ENCODE data around the gene GREM2. TPM values are rescaled to one million over a fixed set of nuclear protein-coding genes. Genes with fewer than 3 reads are reported as not detected.

The GREM2 gene
- total and polyA plus RNA-seq, 9 of the 15 experiments (the other 6 are each of a cell fraction or from before 2014, with no cell fraction given): 0.01 to 0.07 (median 0.05) TPM; not detected in 5

DNA sequence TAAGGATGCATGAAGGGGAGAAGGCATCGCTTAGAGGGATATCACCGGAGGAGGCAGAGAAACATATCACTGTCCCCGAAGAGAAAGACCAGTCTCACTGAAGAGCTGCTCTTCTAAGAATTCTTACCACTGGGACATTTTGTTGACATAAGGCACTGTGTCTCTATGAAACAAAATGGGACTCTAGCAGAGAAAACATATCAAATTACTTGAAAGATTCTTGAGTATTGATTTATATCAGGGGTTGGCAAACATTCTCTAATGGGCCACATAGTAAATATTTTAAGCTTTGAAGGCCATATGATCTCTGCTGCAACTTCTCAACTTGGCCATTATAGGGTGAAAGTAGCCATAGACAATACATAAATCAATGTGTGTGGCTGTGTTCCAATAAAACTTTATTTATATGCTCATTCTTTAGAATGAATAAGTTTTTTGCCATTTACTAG lies 41.0 kb upstream of the GREM2 start (continued):
- TF ChIP-seq ZNF766 (CRISPR knock-in tag; conservative IDR thresholded peaks at IDR 0.05) (no peak), POLR2AphosphoS5 (IDR thresholded peaks at IDR 0.05; ENCODE audit: control insufficient read depth, insufficient read depth, low read depth, low read length) (no peak)

DNA sequence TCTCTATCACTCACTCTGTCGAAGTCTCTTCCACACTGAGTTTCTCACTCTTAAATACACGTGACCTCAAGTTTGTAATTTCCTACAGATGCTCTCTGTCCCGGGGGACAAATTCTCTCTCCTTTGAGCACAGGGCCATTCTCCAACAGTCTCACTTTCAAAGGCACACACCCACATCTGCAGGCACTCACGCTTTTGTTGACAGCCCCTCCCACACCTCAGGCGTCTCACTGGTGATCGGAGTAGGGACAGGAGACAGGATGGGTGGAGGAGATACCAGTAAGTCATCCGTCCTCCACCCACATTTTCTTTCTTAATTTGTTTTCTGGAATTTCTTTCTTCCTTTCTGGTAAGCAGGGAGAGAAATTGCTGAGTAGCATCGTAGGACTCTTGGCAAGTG lies 40.6 kb upstream of the GREM2 start:
- Histone ChIP-seq H3K4me3 (no peak overlapping the region), H3K9ac (ENCODE audit: insufficient read depth in 1 of 2, low read depth in 2 of 2, low read length in 2 of 2) (no peak overlapping the region), H4K20me1 (replicated peaks; ENCODE audit: control insufficient read depth, insufficient read depth, low read length) (no peaks in the 10 kb centered on the region), H3K4me2 (ENCODE audit: insufficient read depth, low read length) (no peak overlapping the region), H3K27me3 (ENCODE audit: control insufficient read depth in 2 of 2, insufficient read depth in 2 of 2, low read length in 2 of 2) (no peaks in the 10 kb centered on the region; a peak in 1 of 5 replicates), H3K79me2 (ENCODE audit: control insufficient read depth, insufficient read depth, low read length) (no peaks in the 10 kb centered on the region), H3K9me3 (replicated peaks; ENCODE audit: control insufficient read depth, insufficient read depth, low read depth, low read length) (no peaks in the 10 kb centered on the region), H2AFZ (ENCODE audit: low read depth, low read length) (no peak overlapping the region), H3K27ac (ENCODE audit: extremely low read depth, low read depth, low read length) (no peak overlapping the region), H3K4me1 (replicated peaks in 1 of 2; ENCODE audit: control insufficient read depth in 2 of 2, insufficient read depth in 2 of 2, low read length in 2 of 2) (no peaks in the 10 kb centered on the region), H3K9me1 (ENCODE audit: control insufficient read depth, insufficient read depth, low read length) (no peaks in the 10 kb centered on the region), H3K36me3 (ENCODE audit: control insufficient read depth, insufficient read depth, low read length) (no peaks in the 10 kb centered on the region)
- POLR2A ChIA-PET: no interaction called here
- BruUV-seq (replicated peaks): no TSS peak
- WGBS (ENCODE audit: insufficient coverage, low coverage, missing lambda C conversion rate): 1% methylated on average over 8 of the region's 8 CpGs
- in situ Hi-C loops (cut with MboI) (no loop called here), intact Hi-C loops (cut with micrococcal nuclease) (no loop called here)
- DNase-seq (ENCODE audit: extremely low read depth in 1 of 4, low spot score in 3 of 4): no peak
- CTCF ChIA-PET (ENCODE audit: low intra/inter-chr PET ratio): no interaction called here
- FAIRE-seq: no peak
- no peak for ATAC-seq
- TF ChIP-seq, protein P1, sequence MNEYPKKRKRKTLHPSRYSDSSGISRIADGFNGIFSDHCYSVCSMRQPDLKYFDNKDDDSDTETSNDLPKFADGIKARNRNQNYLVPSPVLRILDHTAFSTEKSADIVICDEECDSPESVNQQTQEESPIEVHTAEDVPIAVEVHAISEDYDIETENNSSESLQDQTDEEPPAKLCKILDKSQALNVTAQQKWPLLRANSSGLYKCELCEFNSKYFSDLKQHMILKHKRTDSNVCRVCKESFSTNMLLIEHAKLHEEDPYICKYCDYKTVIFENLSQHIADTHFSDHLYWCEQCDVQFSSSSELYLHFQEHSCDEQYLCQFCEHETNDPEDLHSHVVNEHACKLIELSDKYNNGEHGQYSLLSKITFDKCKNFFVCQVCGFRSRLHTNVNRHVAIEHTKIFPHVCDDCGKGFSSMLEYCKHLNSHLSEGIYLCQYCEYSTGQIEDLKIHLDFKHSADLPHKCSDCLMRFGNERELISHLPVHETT (CRISPR knock-in tag; conservative IDR thresholded peaks at IDR 0.05 in 1 of 2, IDR thresholded peaks at IDR 0.05 in 1 of 2): no peak
- TF ChIP-seq GTF2F1 (IDR thresholded peaks at IDR 0.05; ENCODE audit: low read depth, low read length): no peak
- TF ChIP-seq, protein P2, sequence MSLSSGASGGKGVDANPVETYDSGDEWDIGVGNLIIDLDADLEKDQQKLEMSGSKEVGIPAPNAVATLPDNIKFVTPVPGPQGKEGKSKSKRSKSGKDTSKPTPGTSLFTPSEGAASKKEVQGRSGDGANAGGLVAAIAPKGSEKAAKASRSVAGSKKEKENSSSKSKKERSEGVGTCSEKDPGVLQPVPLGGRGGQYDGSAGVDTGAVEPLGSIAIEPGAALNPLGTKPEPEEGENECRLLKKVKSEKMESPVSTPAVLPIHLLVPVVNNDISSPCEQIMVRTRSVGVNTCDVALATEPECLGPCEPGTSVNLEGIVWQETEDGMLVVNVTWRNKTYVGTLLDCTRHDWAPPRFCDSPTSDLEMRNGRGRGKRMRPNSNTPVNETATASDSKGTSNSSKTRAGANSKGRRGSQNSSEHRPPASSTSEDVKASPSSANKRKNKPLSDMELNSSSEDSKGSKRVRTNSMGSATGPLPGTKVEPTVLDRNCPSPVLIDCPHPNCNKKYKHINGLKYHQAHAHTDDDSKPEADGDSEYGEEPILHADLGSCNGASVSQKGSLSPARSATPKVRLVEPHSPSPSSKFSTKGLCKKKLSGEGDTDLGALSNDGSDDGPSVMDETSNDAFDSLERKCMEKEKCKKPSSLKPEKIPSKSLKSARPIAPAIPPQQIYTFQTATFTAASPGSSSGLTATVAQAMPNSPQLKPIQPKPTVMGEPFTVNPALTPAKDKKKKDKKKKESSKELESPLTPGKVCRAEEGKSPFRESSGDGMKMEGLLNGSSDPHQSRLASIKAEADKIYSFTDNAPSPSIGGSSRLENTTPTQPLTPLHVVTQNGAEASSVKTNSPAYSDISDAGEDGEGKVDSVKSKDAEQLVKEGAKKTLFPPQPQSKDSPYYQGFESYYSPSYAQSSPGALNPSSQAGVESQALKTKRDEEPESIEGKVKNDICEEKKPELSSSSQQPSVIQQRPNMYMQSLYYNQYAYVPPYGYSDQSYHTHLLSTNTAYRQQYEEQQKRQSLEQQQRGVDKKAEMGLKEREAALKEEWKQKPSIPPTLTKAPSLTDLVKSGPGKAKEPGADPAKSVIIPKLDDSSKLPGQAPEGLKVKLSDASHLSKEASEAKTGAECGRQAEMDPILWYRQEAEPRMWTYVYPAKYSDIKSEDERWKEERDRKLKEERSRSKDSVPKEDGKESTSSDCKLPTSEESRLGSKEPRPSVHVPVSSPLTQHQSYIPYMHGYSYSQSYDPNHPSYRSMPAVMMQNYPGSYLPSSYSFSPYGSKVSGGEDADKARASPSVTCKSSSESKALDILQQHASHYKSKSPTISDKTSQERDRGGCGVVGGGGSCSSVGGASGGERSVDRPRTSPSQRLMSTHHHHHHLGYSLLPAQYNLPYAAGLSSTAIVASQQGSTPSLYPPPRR (CRISPR knock-in tag; IDR thresholded peaks at IDR 0.05; ENCODE audit: borderline replicate concordance): no peak
- TF ChIP-seq U2AF2 (optimal IDR thresholded peaks at IDR 0.05; ENCODE audit: low read depth, low read length): no peak
- TF ChIP-seq NCOR1 (IDR thresholded peaks at IDR 0.05): no peak
- no peak for TF ChIP-seq SAFB (IDR thresholded peaks at IDR 0.05; ENCODE audit: borderline replicate concordance, low read depth, low read length)
- TF ChIP-seq HNRNPK (IDR thresholded peaks at IDR 0.05; ENCODE audit: low read depth, low read length, poor library complexity, severe bottlenecking): no peak
- TF ChIP-seq GATA2 (CRISPR knock-in tag; IDR thresholded peaks at IDR 0.05): no peak
- TF ChIP-seq, protein P3, sequence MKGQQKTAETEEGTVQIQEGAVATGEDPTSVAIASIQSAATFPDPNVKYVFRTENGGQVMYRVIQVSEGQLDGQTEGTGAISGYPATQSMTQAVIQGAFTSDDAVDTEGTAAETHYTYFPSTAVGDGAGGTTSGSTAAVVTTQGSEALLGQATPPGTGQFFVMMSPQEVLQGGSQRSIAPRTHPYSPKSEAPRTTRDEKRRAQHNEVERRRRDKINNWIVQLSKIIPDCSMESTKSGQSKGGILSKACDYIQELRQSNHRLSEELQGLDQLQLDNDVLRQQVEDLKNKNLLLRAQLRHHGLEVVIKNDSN (CRISPR knock-in tag; IDR thresholded peaks at IDR 0.05): no peak
- TF ChIP-seq GTF2E2 (tag; IDR thresholded peaks at IDR 0.05): no peak

Measured in K562 (cell line).